Panc1 (cell line): ENCODE data around the gene VSIR. TPM values are rescaled to one million over a fixed set of nuclear protein-coding genes. Genes with fewer than 3 reads are reported as not detected.
A peak's percentile ranks its signal among the peaks of the same experiment; 100 is the strongest.

Source experiments
- ATAC-seq: fragments of 200-7000 bp; cut with Tn5 transposase; 2 replicates; pipeline ENCODE4 v1.9.1; 2020; ENCODE audit warnings: mild to moderate bottlenecking, moderate library complexity
- BruUV-seq: library from RNA; stranded (reverse); fragments of 400-500 nt; replicated peaks from 2 replicates; lab custom pipeline; 2021; lab: Mats Ljungman, UMichigan
- CTCF ChIA-PET: fragments of 300-600 bp; sonication (Branson Sonifier 250); formaldehyde crosslinking; loops from one replicate; lab custom pipeline; 2022; ENCODE audit warnings: antibody characterized with exemption; lab: Charles Lee
- POLR2A ChIA-PET: fragments of 300-600 bp; sonication (Branson Sonifier 250); formaldehyde crosslinking; loops from one replicate; lab custom pipeline; 2022; ENCODE audit warnings: antibody characterized with exemption; lab: Charles Lee
- DNase-seq: peaks from one replicate; pipeline ENCODE4 v3.0.0-alpha.2; 2010; ENCODE audit warnings: low read depth, low spot score
- H3K27ac ChIP-seq: 2 replicates; pipeline ENCODE4 v1.5.1; 2011; ENCODE audit warnings: mild to moderate bottlenecking, low read length, inconsistent platforms
- H3K27me3 ChIP-seq: fragments of 200-500 bp; sonication (Bioruptor generic); 2 replicates; pipeline ENCODE4 v1.6.0; 2014; ENCODE audit warnings: low read length, inconsistent platforms; ENCODE audit not compliant: control insufficient read depth, insufficient read depth
- H3K36me3 ChIP-seq: fragments of 200-500 bp; sonication (Bioruptor generic); 2 replicates; pipeline ENCODE4 v1.5.1; 2014; ENCODE audit warnings: inconsistent platforms, mild to moderate bottlenecking, low read length, moderate library complexity; ENCODE audit not compliant: control insufficient read depth, insufficient read depth
- H3K4me1 ChIP-seq: 2 replicates; pipeline ENCODE4 v1.5.1; 2011; ENCODE audit warnings: inconsistent platforms, mild to moderate bottlenecking, low read length, moderate library complexity; ENCODE audit not compliant: control insufficient read depth, insufficient read depth
- H3K4me3 ChIP-seq, 2 experiments: 2 replicates each; pipeline ENCODE4 v1.5.1; 2011 to 2012; ENCODE audit warnings: low read depth in 2 of 2, low read length in 2 of 2, mild to moderate bottlenecking in 2 of 2, inconsistent platforms in 1 of 2, moderate library complexity in 1 of 2
- H3K9me3 ChIP-seq: fragments of 200-500 bp; sonication (Bioruptor generic); 2 replicates; pipeline ENCODE4 v1.5.1; 2014; ENCODE audit warnings: low read depth, mild to moderate bottlenecking, inconsistent platforms, low read length, moderate library complexity; ENCODE audit not compliant: control insufficient read depth, insufficient read depth
- CTCF ChIP-seq: fragments of 450-650 bp; IDR thresholded peaks from 2 replicates; pipeline ENCODE4 v1.5.1; 2017; ENCODE audit warnings: mild to moderate bottlenecking
- POLR2AphosphoS5 ChIP-seq: IDR thresholded peaks from 2 replicates; pipeline ENCODE4 v1.6.1; 2012; ENCODE audit warnings: mild to moderate bottlenecking, low read depth, low read length, moderate library complexity
- REST ChIP-seq, 2 experiments: IDR thresholded peaks; 2 replicates each; pipeline ENCODE4 v1.6.1; 2011 to 2012; ENCODE audit warnings: low read depth in 2 of 2, control low read depth in 1 of 2, low read length in 1 of 2, mild to moderate bottlenecking in 1 of 2, moderate library complexity in 1 of 2; ENCODE audit not compliant: insufficient read depth in 1 of 2
- SIN3A ChIP-seq: IDR thresholded peaks from 2 replicates; pipeline ENCODE4 v1.6.1; 2012; ENCODE audit warnings: low read depth, mild to moderate bottlenecking, low read length, moderate library complexity, borderline replicate concordance; ENCODE audit not compliant: insufficient read depth
- TCF7L2 ChIP-seq: IDR thresholded peaks from 2 replicates; pipeline ENCODE4 v1.6.1; 2011; ENCODE audit warnings: mild to moderate bottlenecking, low read depth, low read length, inconsistent platforms
- in situ Hi-C: cut with HindIII; loops from 2 replicates; pipeline ENCODE4 v1.10.0; 2016; ENCODE audit warnings: low sequenced_read_pairs, low pct_unique_long_range_greater_than_20kb
- intact Hi-C: fragments of 100-400 bp; cut with micrococcal nuclease; formaldehyde crosslinking; loops from one replicate; pipeline ENCODE4 v1.10.0; 2022; ENCODE audit not compliant: unreplicated experiment
- total RNA-seq: library from RNA; stranded (reverse); gene quantifications from one replicate; pipeline ENCODE4 v1.2.1, GENCODE V29; 2021; ENCODE audit not compliant: unreplicated experiment

The VSIR gene
- total RNA-seq, 1 experiment from 2014 or later, result 34.9 TPM

GRCh38 chr10:71804077-71804476, 30.8 kb upstream of the VSIR start:
- H3K4me1 ChIP-seq, result no peaks in the 10 kb centered on the region; the same call in 1 of the 2 replicates
- ChIA-PET POLR2A (no interaction called here), CTCF (no interaction called here)
- no peak for ATAC-seq
- no peaks in the 10 kb centered on the region for H3K27me3 ChIP-seq
- no peak for DNase-seq
- in situ Hi-C loops, result no loop called here
- no peaks in the 10 kb centered on the region for H3K9me3 ChIP-seq
- H3K27ac ChIP-seq, result no peak overlapping the region
- no peaks in the 10 kb centered on the region for H3K36me3 ChIP-seq
- no peak for TF ChIP-seq TCF7L2
- TF ChIP-seq REST (IDR thresholded peaks at IDR 0.05; ENCODE audit: insufficient read depth in 1 of 2, low read depth in 2 of 2, low read length in 1 of 2), result no peak
- TF ChIP-seq CTCF, result no peak
- 0 out of 2 replicates have a peak, but pooled peaks have one; percentile 41 for TF ChIP-seq POLR2AphosphoS5
- BruUV-seq, result no TSS peak
- H3K4me3 ChIP-seq, result no peak overlapping the region
- intact Hi-C loops, result no loop called here

DNA sequence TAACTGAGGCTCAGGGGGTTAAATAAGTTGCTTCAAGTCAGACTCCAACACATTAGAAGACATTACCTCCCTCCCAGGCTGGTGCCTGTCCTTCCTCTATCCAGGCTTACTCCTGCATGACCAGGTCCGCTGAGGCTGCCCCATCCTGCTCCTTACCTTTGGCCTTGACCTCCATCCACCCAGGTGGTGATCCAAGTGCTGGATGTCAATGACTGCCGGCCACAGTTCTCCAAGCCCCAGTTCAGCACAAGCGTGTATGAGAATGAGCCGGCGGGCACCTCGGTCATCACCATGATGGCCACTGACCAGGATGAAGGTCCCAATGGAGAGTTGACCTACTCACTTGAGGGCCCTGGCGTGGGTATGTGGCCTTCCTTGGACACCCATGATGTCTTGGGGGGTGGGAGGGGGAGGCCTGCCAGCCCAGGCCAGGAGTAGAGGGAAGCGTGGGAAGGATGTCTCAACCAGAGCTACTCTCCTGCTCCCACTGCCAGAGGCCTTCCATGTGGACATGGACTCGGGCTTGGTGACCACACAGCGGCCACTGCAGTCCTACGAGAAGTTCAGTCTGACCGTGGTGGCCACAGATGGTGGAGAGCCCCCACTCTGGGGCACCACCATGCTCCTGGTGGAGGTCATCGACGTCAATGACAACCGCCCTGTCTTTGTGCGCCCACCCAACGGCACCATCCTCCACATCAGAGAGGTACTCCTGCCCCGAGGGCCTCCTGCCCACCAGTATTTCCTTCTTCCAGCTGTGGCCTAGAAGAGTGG, 29.6 kb upstream of the VSIR start:
- ChIA-PET CTCF (no interaction called here), POLR2A (no interaction called here)
- BruUV-seq, result no TSS peak
- H3K27me3 ChIP-seq, result no peaks in the 10 kb centered on the region
- no peaks in the 10 kb centered on the region for H3K9me3 ChIP-seq
- no peak for TF ChIP-seq SIN3A
- TF ChIP-seq REST (IDR thresholded peaks at IDR 0.05; ENCODE audit: insufficient read depth in 1 of 2, low read depth in 2 of 2, low read length in 1 of 2), result no peak
- TF ChIP-seq POLR2AphosphoS5, result no peak
- TF ChIP-seq TCF7L2, result no peak
- TF ChIP-seq CTCF, result no peak
- no peaks in the 10 kb centered on the region for H3K36me3 ChIP-seq
- H3K27ac ChIP-seq, result no peak overlapping the region
- ATAC-seq (no peak), DNase-seq (no peak)
- intact Hi-C loops, result no loop called here
- no peaks in the 10 kb centered on the region; the same call in 1 of the 2 replicates for H3K4me1 ChIP-seq
- no peak overlapping the region for H3K4me3 ChIP-seq
- in situ Hi-C loops, result no loop called here
